Neuronal stem cell (in vitro differentiated cells): ENCODE results near the gene KCNIP4.

Source experiments
- DNase-seq: peaks from one replicate; pipeline ENCODE4 v3.0.0-alpha.2; 2013; ENCODE audit warnings: low spot score
- H2AFZ ChIP-seq: one replicate; pipeline ENCODE4 v1.6.1; 2013; ENCODE audit warnings: mild to moderate bottlenecking, low read length, inconsistent platforms
- H2AK5ac ChIP-seq: 2 replicates; pipeline ENCODE4 v1.6.1; 2013; ENCODE audit warnings: low read depth, mild to moderate bottlenecking, inconsistent platforms, low read length, moderate library complexity, mixed read lengths
- H2BK120ac ChIP-seq: 2 replicates; pipeline ENCODE4 v1.6.1; 2013; ENCODE audit warnings: low read depth, mild to moderate bottlenecking, inconsistent platforms, low read length, moderate library complexity, mixed read lengths
- H2BK12ac ChIP-seq: one replicate; pipeline ENCODE4 v1.6.1; 2013; ENCODE audit warnings: low read length, inconsistent platforms
- H2BK15ac ChIP-seq: 2 replicates; pipeline ENCODE4 v1.6.1; 2013; ENCODE audit warnings: mild to moderate bottlenecking, low read length, inconsistent platforms, mixed read lengths
- H2BK5ac ChIP-seq: one replicate; pipeline ENCODE4 v1.6.1; 2013; ENCODE audit warnings: inconsistent platforms, mild to moderate bottlenecking, low read length, moderate library complexity
- H3K14ac ChIP-seq: one replicate; pipeline ENCODE4 v1.6.1; 2013; ENCODE audit warnings: low read length, inconsistent platforms
- H3K18ac ChIP-seq: 2 replicates; pipeline ENCODE4 v1.6.1; 2013; ENCODE audit warnings: low read length, inconsistent platforms
- H3K23ac ChIP-seq: 2 replicates; pipeline ENCODE4 v1.6.1; 2013; ENCODE audit warnings: low read depth, mild to moderate bottlenecking, mixed read lengths, low read length, inconsistent platforms; ENCODE audit not compliant: poor library complexity
- H3K27ac ChIP-seq: replicated peaks from 3 replicates; pipeline ENCODE4 v1.5.1; 2013; ENCODE audit warnings: low read length, inconsistent platforms
- H3K27me3 ChIP-seq, 3 experiments: 2 replicates each; pipeline ENCODE4 v1.6.1; 2013; ENCODE audit warnings: low read length in 3 of 3, mild to moderate bottlenecking in 2 of 3, inconsistent platforms in 1 of 3, low read depth in 1 of 3, mixed read lengths in 1 of 3, moderate library complexity in 1 of 3; ENCODE audit not compliant: control insufficient read depth in 3 of 3, insufficient read depth in 3 of 3
- H3K36me3 ChIP-seq, 2 donors: replicated peaks in 1 of 2; 2 replicates each; pipeline ENCODE4 v1.6.1; 2013; ENCODE audit warnings: low read length in 2 of 2; ENCODE audit not compliant: control insufficient read depth in 2 of 2, insufficient read depth in 2 of 2
- H3K4ac ChIP-seq: 2 replicates; pipeline ENCODE4 v1.6.1; 2013; ENCODE audit warnings: inconsistent platforms, mild to moderate bottlenecking, low read length, moderate library complexity
- H3K4me1 ChIP-seq, 2 donors: 1 replicate in 1 of 2; 2 replicates in 1 of 2; pipeline ENCODE4 v1.6.1; 2013; ENCODE audit warnings: low read length in 2 of 2, low read depth in 1 of 2; ENCODE audit not compliant: control insufficient read depth in 2 of 2, insufficient read depth in 1 of 2
- H3K4me2 ChIP-seq: one replicate; pipeline ENCODE4 v1.6.1; 2013; ENCODE audit warnings: mild to moderate bottlenecking, low read length, inconsistent platforms; ENCODE audit not compliant: insufficient read depth, poor library complexity, severe bottlenecking
- H3K4me3 ChIP-seq, 2 donors: 2 replicates each; pipeline ENCODE4 v1.5.1; 2013; ENCODE audit warnings: low read length in 2 of 2, mild to moderate bottlenecking in 2 of 2, inconsistent platforms in 1 of 2, moderate library complexity in 1 of 2
- H3K79me1 ChIP-seq: one replicate; pipeline ENCODE4 v1.6.1; 2013; ENCODE audit warnings: low read depth, mild to moderate bottlenecking, inconsistent platforms, low read length, moderate library complexity
- H3K9ac ChIP-seq: one replicate; pipeline ENCODE4 v1.6.1; 2013; ENCODE audit warnings: mild to moderate bottlenecking, low read depth, low read length, inconsistent platforms; ENCODE audit not compliant: poor library complexity
- H3K9me3 ChIP-seq, 2 donors: replicated peaks in 1 of 2; 2 replicates each; pipeline versions ENCODE3 to v1.6.1; 2013; ENCODE audit warnings: low read length in 2 of 2, mild to moderate bottlenecking in 2 of 2, inconsistent platforms in 1 of 2, low read depth in 1 of 2, mixed read lengths in 1 of 2, moderate library complexity in 1 of 2; ENCODE audit not compliant: control insufficient read depth in 2 of 2, insufficient read depth in 1 of 2
- H4K8ac ChIP-seq: one replicate; pipeline ENCODE4 v1.6.1; 2013; ENCODE audit warnings: low read depth, mild to moderate bottlenecking, inconsistent platforms, low read length, moderate library complexity
- H4K91ac ChIP-seq: one replicate; pipeline ENCODE4 v1.6.1; 2013; ENCODE audit warnings: low read length, low read depth, mild to moderate bottlenecking, inconsistent platforms; ENCODE audit not compliant: poor library complexity
- WGBS, 2 donors: extraction: QIAGEN DNeasy Blood & Tissue Kit; methylation state at CpG; one replicate each; pipeline ENCODE4 v1.1.7; 2013; ENCODE audit warnings: missing lambda C conversion rate in 2 of 2, mixed read lengths in 1 of 2; ENCODE audit not compliant: insufficient read length in 2 of 2, insufficient replicate concordance in 1 of 2; ENCODE audit errors: extremely low coverage in 2 of 2; 5-methylcytosine and 5-hydroxymethylcytosine counted together

The KCNIP4 gene

DNA sequence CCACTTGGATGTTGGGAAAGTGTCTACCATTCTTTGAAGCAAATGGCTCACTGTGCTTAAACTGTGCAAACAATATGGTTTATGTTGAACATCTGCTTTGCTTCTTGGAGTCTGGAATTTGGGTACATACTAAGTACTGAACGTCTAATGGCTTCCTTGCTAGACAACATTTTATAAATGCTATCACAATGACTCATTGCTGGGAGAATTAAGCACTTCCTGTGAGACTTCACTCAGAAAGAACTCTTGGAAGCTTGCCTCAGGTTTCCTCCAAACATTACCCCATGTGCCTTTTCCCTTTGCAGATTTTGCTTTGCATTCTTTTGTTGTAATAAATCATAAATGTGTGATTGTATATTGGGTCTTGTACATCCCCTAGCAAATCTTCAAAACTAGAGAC lies 1108.6 kb downstream of the KCNIP4 start:
- DNase-seq, result no peak
- no peak overlapping the region for H3K18ac ChIP-seq
- no peaks in the 10 kb centered on the region for H3K36me3 ChIP-seq
- no peak overlapping the region for H3K14ac ChIP-seq
- H3K27me3 ChIP-seq, result no peaks in the 10 kb centered on the region
- H2AFZ ChIP-seq, result no peak overlapping the region
- no peak overlapping the region for H3K4me3 ChIP-seq
- no peaks in the 10 kb centered on the region for H3K9me3 ChIP-seq
- no peak overlapping the region for H2BK5ac ChIP-seq
- H3K4me1 ChIP-seq, result peaks cover 0 to 5% of the 10 kb centered on the region in 2 donors
- H2BK12ac ChIP-seq, result no peak overlapping the region
- H2BK120ac ChIP-seq, result no peak overlapping the region
- no peak overlapping the region for H3K4me2 ChIP-seq
- H4K91ac ChIP-seq, result no peak overlapping the region
- no peak overlapping the region for H3K9ac ChIP-seq
- no peak overlapping the region for H2AK5ac ChIP-seq
- WGBS, 2 donors, result no CpG with 5 or more reads among the region's 1 CpG
- no peak overlapping the region for H3K4ac ChIP-seq
- H2BK15ac ChIP-seq, result no peak overlapping the region
- H3K27ac ChIP-seq, result no peak overlapping the region
- no peak overlapping the region for H3K23ac ChIP-seq
- H4K8ac ChIP-seq, result no peak overlapping the region
- no peaks in the 10 kb centered on the region for H3K79me1 ChIP-seq

DNA sequence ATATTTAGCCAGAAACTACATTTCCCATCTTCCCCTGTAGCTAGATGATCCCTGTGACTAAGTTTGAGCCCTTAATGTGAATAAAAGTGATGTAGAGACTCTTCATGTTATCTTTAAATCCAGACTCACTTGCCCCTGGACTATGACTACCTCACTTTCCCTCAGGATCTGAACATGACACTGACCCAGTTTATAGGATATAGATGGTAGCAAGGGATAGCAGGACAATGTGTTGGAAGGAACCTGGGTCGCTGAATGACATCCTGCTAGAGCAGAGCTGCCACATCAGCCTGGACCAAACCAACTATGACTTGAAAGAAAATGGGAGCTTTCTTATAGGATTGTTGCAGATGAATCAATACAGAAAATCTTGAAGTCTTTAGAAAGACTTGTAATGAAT lies 1110.1 kb downstream of the KCNIP4 start:
- Histone ChIP-seq H3K23ac (no peak overlapping the region), H2BK15ac (no peak overlapping the region), H2BK5ac (no peak overlapping the region), H2BK12ac (no peak overlapping the region), H2AFZ (no peak overlapping the region), H3K79me1 (no peaks in the 10 kb centered on the region), H3K4me2 (no peak overlapping the region), H3K4me3 (no peak overlapping the region), H3K9ac (no peak overlapping the region), H3K18ac (no peak overlapping the region), H3K27ac (no peak overlapping the region), H4K91ac (no peak overlapping the region), H3K27me3 (no peaks in the 10 kb centered on the region), H2AK5ac (no peak overlapping the region), H3K4ac (no peak overlapping the region), H3K14ac (no peak overlapping the region), H3K9me3 (no peaks in the 10 kb centered on the region), H3K36me3 (no peaks in the 10 kb centered on the region), H2BK120ac (no peak overlapping the region), H4K8ac (no peak overlapping the region), H3K4me1 (peaks cover 0 to 1% of the 10 kb centered on the region in 2 donors)
- no peak for DNase-seq
- no CpG with 5 or more reads among the region's 1 CpG for WGBS, 2 donors

DNA sequence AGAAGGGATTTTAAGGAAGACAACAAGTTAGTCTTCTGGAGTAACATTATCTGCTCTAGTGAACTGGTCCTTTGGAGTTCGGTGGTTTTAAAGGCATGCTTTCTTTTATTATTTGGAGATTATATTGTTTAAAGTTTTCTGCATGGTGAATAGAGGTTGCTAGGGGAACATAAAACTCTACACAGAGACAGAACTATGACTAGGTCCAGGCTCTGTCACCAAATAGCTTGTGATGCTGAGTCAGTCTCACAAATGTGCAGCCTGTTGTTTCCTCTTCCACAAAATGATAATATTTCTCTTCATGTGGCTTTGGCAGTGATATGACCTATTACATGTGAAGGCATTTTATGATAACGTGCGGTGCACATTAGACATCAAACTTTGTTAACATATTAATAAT lies 1115.7 kb downstream of the KCNIP4 start:
- Histone ChIP-seq H3K4ac (no peak overlapping the region), H2BK120ac (no peak overlapping the region), H3K27me3 (no peaks in the 10 kb centered on the region), H2AFZ (no peak overlapping the region), H3K14ac (no peak overlapping the region), H3K36me3 (no peaks in the 10 kb centered on the region), H3K79me1 (no peaks in the 10 kb centered on the region), H4K8ac (no peak overlapping the region), H3K27ac (no peak overlapping the region), H3K4me3 (no peak overlapping the region), H3K18ac (no peak overlapping the region), H2AK5ac (no peak overlapping the region), H2BK15ac (no peak overlapping the region), H3K4me1 (peaks cover 0 to 1% of the 10 kb centered on the region in 2 donors), H4K91ac (no peak overlapping the region), H3K23ac (no peak overlapping the region), H3K9me3 (no peaks in the 10 kb centered on the region), H3K4me2 (no peak overlapping the region), H3K9ac (no peak overlapping the region), H2BK5ac (no peak overlapping the region), H2BK12ac (no peak overlapping the region)
- no CpG with 5 or more reads among the region's 3 CpGs for WGBS, 2 donors
- DNase-seq, result no peak

DNA sequence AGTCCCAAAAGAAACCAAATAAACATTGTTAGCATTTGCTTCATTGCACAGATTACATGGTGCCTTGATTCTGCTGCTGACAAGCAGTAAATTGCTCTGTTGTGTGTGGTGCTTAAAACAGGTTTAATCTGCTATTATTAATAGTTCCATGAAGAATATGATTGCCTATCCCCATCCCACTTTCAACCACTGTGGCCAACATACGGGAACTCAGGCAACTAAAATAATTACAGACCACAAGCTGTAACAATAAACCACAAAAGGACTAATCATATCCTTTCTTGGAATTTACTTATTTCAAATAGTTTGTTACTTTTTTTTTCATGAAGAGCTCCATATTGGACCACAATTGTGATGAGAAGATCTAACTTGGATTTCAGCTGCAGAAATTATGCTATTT lies 1116.8 kb downstream of the KCNIP4 start:
- no CpG with 5 or more reads among the region's 1 CpG for WGBS, 2 donors
- Histone ChIP-seq H2BK5ac (no peak overlapping the region), H4K8ac (no peak overlapping the region), H3K4me3 (no peak overlapping the region), H2BK120ac (no peak overlapping the region), H3K79me1 (no peaks in the 10 kb centered on the region), H3K4me1 (peaks cover 0 to 1% of the 10 kb centered on the region in 2 donors), H2BK15ac (no peak overlapping the region), H3K4me2 (no peak overlapping the region), H3K9ac (no peak overlapping the region), H3K27me3 (no peaks in the 10 kb centered on the region), H3K9me3 (no peaks in the 10 kb centered on the region), H2AFZ (no peak overlapping the region), H3K14ac (no peak overlapping the region), H3K4ac (no peak overlapping the region), H2BK12ac (no peak overlapping the region), H3K36me3 (no peaks in the 10 kb centered on the region), H4K91ac (no peak overlapping the region), H3K27ac (no peak overlapping the region), H3K23ac (no peak overlapping the region), H2AK5ac (no peak overlapping the region), H3K18ac (no peak overlapping the region)
- DNase-seq, result no peak
